Osteocyte (in vitro differentiated cells): ENCODE measurements around the gene C20orf141. TPM values are rescaled to one million over a fixed set of nuclear protein-coding genes. Genes with fewer than 3 reads are reported as not detected.
"Not testable (repeated sequence)": the region's sequence is repeated elsewhere in the genome, so short reads cannot be mapped to it uniquely, and the experiment has no call there.

Experiments used
- DNase-seq: peaks from one replicate; pipeline ENCODE4 v3.0.0; 2021; ENCODE audit warnings: mixed read lengths; ENCODE audit not compliant: unreplicated experiment; ENCODE audit errors: extremely low spot score
- H3K27ac Mint-ChIP-seq: one replicate; pipeline ENCODE4 v1.8.0; 2021; ENCODE audit warnings: mild to moderate bottlenecking, mixed read lengths; ENCODE audit not compliant: unreplicated experiment
- H3K27me3 Mint-ChIP-seq: one replicate; pipeline ENCODE4 v1.8.0; 2021; ENCODE audit warnings: mixed read lengths; ENCODE audit not compliant: unreplicated experiment
- H3K36me3 Mint-ChIP-seq: one replicate; pipeline ENCODE4 v1.8.0; 2021; ENCODE audit warnings: mixed read lengths; ENCODE audit not compliant: unreplicated experiment
- H3K4me1 Mint-ChIP-seq: one replicate; pipeline ENCODE4 v1.8.0; 2021; ENCODE audit warnings: mixed read lengths; ENCODE audit not compliant: unreplicated experiment
- H3K4me3 Mint-ChIP-seq: one replicate; pipeline ENCODE4 v1.8.0; 2021; ENCODE audit warnings: mild to moderate bottlenecking, moderate library complexity, mixed read lengths; ENCODE audit not compliant: unreplicated experiment
- H3K9me3 Mint-ChIP-seq: one replicate; pipeline ENCODE4 v1.8.0; 2021; ENCODE audit warnings: mixed read lengths; ENCODE audit not compliant: unreplicated experiment
- total RNA-seq: library from RNA; stranded (reverse); gene quantifications from 2 replicates; pipeline ENCODE4 v1.2.1, GENCODE V29; 2021
- TF ChIP-seq, protein P1 (sequence below): fragments of 200-600 bp; sonication (generic); IDR thresholded peaks from 2 replicates; pipeline ENCODE4 v1.5.0; 2021; ENCODE audit warnings: antibody characterized with exemption, mild to moderate bottlenecking, moderate library complexity

Gene C20orf141
- total RNA-seq, 1 donor from 2014 or later = not detected

DNA sequence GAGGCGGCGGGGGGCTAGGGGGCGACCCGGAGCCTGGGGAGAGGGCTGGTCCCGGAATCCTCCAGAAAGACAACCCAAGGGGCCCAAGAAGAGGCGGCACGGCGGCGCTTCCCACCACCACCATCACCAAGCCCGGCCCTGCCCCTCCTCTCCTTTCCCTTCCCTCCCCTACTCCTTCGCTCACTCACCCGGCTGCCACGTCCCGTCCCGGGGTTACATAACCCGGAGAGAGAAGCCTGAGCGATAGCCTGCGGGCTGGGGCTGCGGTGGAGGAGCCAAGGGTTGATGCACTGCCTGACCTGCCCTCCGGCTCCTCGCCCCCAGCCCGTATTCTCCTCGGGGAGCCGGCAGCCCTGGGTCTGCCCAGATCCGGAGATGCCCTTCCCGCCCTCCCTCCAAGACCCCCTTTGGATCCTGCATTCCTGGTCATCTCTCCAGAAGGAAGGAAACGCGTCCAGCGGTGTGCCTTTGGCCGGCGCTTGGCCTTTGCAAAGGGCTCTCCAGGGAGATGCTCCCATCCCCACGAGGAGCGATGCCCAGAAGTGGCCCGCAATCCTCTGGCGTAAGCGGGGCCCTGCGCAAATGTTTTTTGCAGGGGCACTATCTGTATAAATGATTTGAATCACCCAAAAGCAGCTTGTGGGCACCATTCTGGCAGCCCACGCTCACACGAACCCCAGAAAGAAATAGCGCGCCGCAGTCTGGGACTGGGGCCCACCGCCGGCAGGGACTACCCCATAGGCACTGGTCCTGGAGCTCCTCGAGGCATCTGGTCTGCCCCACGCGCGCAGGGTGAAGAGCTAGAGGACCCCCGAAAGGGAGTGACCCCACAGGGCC, 9.7 kb upstream of the C20orf141 start:
- H3K27me3 Mint-ChIP-seq = peaks cover 35% of the 10 kb centered on the region
- DNase-seq = peak; percentile 81
- H3K36me3 Mint-ChIP-seq = peaks cover 6% of the 10 kb centered on the region
- H3K4me1 Mint-ChIP-seq = peaks cover 20% of the 10 kb centered on the region
- H3K9me3 Mint-ChIP-seq = no peaks in the 10 kb centered on the region
- TF ChIP-seq, protein P1, sequence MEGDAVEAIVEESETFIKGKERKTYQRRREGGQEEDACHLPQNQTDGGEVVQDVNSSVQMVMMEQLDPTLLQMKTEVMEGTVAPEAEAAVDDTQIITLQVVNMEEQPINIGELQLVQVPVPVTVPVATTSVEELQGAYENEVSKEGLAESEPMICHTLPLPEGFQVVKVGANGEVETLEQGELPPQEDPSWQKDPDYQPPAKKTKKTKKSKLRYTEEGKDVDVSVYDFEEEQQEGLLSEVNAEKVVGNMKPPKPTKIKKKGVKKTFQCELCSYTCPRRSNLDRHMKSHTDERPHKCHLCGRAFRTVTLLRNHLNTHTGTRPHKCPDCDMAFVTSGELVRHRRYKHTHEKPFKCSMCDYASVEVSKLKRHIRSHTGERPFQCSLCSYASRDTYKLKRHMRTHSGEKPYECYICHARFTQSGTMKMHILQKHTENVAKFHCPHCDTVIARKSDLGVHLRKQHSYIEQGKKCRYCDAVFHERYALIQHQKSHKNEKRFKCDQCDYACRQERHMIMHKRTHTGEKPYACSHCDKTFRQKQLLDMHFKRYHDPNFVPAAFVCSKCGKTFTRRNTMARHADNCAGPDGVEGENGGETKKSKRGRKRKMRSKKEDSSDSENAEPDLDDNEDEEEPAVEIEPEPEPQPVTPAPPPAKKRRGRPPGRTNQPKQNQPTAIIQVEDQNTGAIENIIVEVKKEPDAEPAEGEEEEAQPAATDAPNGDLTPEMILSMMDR = no peak
- H3K27ac Mint-ChIP-seq = no peak overlapping the region
- no peak overlapping the region for H3K4me3 Mint-ChIP-seq

DNA sequence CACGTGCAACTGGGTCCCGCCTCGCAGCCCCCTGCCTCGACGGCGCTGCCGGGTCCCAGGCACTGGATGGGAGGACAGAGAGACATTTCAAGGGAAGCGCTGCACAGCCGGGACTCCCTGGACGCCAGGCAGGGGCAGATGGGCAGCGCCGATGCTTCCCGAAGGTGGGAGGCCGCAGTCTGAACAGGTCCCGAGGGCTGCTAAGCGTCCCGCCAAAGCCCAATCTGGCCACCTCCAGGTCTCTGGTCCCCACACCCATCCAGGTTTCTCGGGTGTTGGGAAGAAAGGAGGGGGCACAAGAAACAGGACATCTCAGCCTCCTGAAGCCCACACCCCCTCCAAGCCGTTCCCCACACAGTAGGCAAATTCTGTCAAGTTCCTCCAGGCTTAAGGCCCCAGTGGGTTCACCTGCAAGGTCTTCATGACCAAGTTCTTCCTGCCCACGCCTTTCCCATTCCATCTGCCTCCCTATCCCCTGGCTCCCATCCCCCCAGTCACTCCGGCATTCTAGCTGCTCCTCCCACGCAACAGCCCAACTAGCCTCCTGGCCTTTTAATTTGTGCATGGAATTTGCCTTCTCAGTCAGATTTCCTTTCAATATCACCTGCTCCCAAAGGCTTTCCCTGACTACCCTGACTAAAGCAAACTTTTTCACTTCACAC, 9.0 kb upstream of the C20orf141 start:
- peaks cover 6% of the 10 kb centered on the region for H3K36me3 Mint-ChIP-seq
- peak; percentile 34 for DNase-seq
- peaks cover 17% of the 10 kb centered on the region for H3K4me1 Mint-ChIP-seq
- TF ChIP-seq, protein P1 = no peak
- H3K4me3 Mint-ChIP-seq = no peak overlapping the region
- peaks cover 35% of the 10 kb centered on the region for H3K27me3 Mint-ChIP-seq
- no peak overlapping the region for H3K27ac Mint-ChIP-seq
- no peaks in the 10 kb centered on the region for H3K9me3 Mint-ChIP-seq

DNA sequence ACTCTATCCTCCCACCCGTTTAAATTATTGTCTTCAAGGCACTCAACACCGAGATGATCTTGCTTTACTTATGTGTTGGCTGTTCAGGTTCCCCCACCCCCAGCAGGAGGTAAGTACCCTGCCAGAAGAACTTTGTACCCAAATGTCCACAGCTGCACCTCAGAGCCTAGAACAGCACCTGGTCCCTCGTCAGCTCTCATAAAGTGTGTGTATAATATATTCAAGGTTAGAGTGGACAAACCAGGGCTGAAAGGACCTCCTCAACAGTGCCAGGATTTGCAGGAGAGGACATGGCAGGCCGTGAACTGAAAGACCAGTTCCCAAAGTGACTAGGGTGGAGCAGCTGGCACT, 8.5 kb upstream of the C20orf141 start:
- H3K4me3 Mint-ChIP-seq = no peak overlapping the region
- H3K4me1 Mint-ChIP-seq = peaks cover 12% of the 10 kb centered on the region
- H3K27ac Mint-ChIP-seq = no peak overlapping the region
- peaks cover 6% of the 10 kb centered on the region for H3K36me3 Mint-ChIP-seq
- TF ChIP-seq, protein P1 = no peak
- peak; percentile 46 for DNase-seq
- H3K27me3 Mint-ChIP-seq = peaks cover 32% of the 10 kb centered on the region
- peaks cover 4% of the 10 kb centered on the region for H3K9me3 Mint-ChIP-seq

- Mint-ChIP-seq H3K27ac (no peak overlapping the region), H3K4me1 (peaks cover 9% of the 10 kb centered on the region), H3K36me3 (peaks cover 6% of the 10 kb centered on the region), H3K4me3 (no peak overlapping the region), H3K9me3 (peaks cover 7% of the 10 kb centered on the region), H3K27me3 (peaks cover 32% of the 10 kb centered on the region)
- TF ChIP-seq, protein P1 = no peak
- DNase-seq = peak; percentile 73
Observed at GRCh38 chr20:2807019-2807418, 7.8 kb upstream of the C20orf141 start.

DNA sequence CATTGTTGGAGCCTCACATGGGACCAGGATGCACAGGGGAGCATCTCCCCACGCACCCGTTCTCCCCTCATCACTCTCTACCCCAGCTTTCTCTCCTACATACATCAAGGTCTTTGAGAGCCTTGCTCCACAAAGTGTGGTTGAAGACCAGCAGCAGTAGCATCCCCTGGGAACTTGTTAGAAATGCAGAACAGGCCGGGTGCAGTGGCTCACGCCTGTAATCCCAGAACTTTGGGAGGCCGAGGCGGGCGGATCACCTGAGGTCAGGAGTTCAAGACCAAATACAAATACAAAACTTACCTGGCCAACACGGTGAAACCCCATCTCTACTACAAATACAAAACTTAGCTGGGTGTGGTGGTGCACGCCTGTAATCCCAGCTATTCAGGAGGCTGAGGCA, 6.9 kb upstream of the C20orf141 start:
- not testable (repeated sequence) for H3K36me3 Mint-ChIP-seq, H3K4me1 Mint-ChIP-seq, H3K27ac Mint-ChIP-seq, H3K4me3 Mint-ChIP-seq
- Mint-ChIP-seq H3K9me3 (peaks cover 12% of the 10 kb centered on the region), H3K27me3 (peaks cover 29% of the 10 kb centered on the region)
- DNase-seq = peak; percentile 62
